Transverse colon (tissue), 4 donors: ENCODE data around the gene PARP6. TPM values are rescaled to one million over a fixed set of nuclear protein-coding genes. Genes with fewer than 3 reads are reported as not detected.
A peak's percentile ranks its signal among the peaks of the same experiment; 100 is the strongest.

Source experiments
- DNase-seq: peaks from one replicate; pipeline ENCODE4 v3.0.0-alpha.2; 2019
- H3K27ac ChIP-seq, 4 donors: fragments of 200-600 bp; sonication (generic); 2 replicates each; pipeline ENCODE4 v1.5.1; 2016 to 2018; ENCODE audit warnings: inconsistent platforms in 4 of 4
- H3K27me3 ChIP-seq: fragments of 200-600 bp; sonication (generic); 2 replicates; pipeline ENCODE4 v1.5.1; 2017; ENCODE audit warnings: inconsistent platforms
- H3K36me3 ChIP-seq, 4 donors: fragments of 200-600 bp; sonication (generic); 2 replicates each; pipeline ENCODE4 v1.5.1; 2017 to 2019; ENCODE audit warnings: inconsistent platforms in 4 of 4
- H3K4me1 ChIP-seq, 4 donors: fragments of 200-600 bp; sonication (generic); 2 replicates each; pipeline ENCODE4 v1.5.1; 2017 to 2020; ENCODE audit warnings: inconsistent platforms in 4 of 4
- H3K4me3 ChIP-seq, 4 donors: fragments of 200-600 bp; sonication (generic); 1 replicate in 1 of 4; 2 replicates in 3 of 4; pipeline versions ENCODE4 v1.5.1 to v1.6.1; 2017 to 2019; ENCODE audit warnings: inconsistent platforms in 4 of 4
- H3K9me3 ChIP-seq, 2 donors: fragments of 200-600 bp; sonication (generic); 2 replicates each; pipeline ENCODE4 v1.5.1; 2017 to 2019; ENCODE audit warnings: inconsistent platforms in 2 of 2
- CTCF ChIP-seq, 5 experiments: fragments of 200-600 bp in 3 of 5; fragments of 450-650 bp in 2 of 5; sonication (generic) in 3 of 5; IDR thresholded peaks; 1 replicate in 2 of 5; 2 replicates in 3 of 5; pipeline ENCODE4 v1.5.1; 2016 to 2017; ENCODE audit warnings: antibody characterized with exemption in 5 of 5, inconsistent platforms in 3 of 5, mild to moderate bottlenecking in 2 of 5, moderate library complexity in 1 of 5
- EP300 ChIP-seq: sonication (generic); formaldehyde crosslinking; IDR thresholded peaks from one replicate; pipeline ENCODE4 v1.6.1; 2017; ENCODE audit warnings: antibody characterized with exemption, low read depth
- POLR2A ChIP-seq: fragments of 450-650 bp; IDR thresholded peaks from one replicate; pipeline ENCODE4 v1.6.1; 2016; ENCODE audit warnings: antibody characterized with exemption, mild to moderate bottlenecking, moderate library complexity
- POLR2AphosphoS5 ChIP-seq, 3 donors: sonication (generic); formaldehyde crosslinking; IDR thresholded peaks; one replicate each; pipeline ENCODE4 v1.6.1; 2016; ENCODE audit warnings: antibody characterized with exemption in 3 of 3
- WGBS, 2 donors: methylation state at CpG; one replicate each; pipeline ENCODE4 v1.1.5; 2018; ENCODE audit warnings: low coverage in 1 of 2; 5-methylcytosine and 5-hydroxymethylcytosine counted together
- in situ Hi-C, 4 donors: fragments of 200-750 bp; cut with MboI; loops; one replicate each; pipeline versions ENCODE4 v1.15.0 to v1.15.1; 2017; ENCODE audit warnings: low sequenced_read_pairs in 3 of 4, low pct_ligation_motif_present in 1 of 4, low pct_unique_long_range_greater_than_20kb in 1 of 4
- intact Hi-C: fragments of 100-400 bp; cut with DNase I; formaldehyde crosslinking; loops from one replicate; pipeline ENCODE4 v1.15.1; 2023; ENCODE audit warnings: low total_unique reads
- total RNA-seq, 4 donors: library from RNA; depleted of rRNA; stranded (reverse); fragments of >200 nt; gene quantifications; one replicate each; pipeline ENCODE4 v1.1.0, GENCODE V29; 2016

The PARP6 gene
- total RNA-seq, 4 donors from 2014 or later = 44.1 to 152 (median 57.9) TPM

- peak; percentile 57 for DNase-seq
- H3K27me3 ChIP-seq = no peaks in the 10 kb centered on the region
- in situ Hi-C loops = no loop called here
These were observed 40.5 kb upstream of the PARP6 start for GRCh38 chr15:72312605-72313447.

GRCh38 chr15:72307026-72307425 lies 34.7 kb upstream of the PARP6 start:
- H3K27me3 ChIP-seq = no peaks in the 10 kb centered on the region
- TF ChIP-seq EP300 (no peak), POLR2A (no peak), CTCF (IDR thresholded peaks at IDR 0.05) (no peak), POLR2AphosphoS5 (IDR thresholded peaks at IDR 0.05) (no peak)
- H3K9me3 ChIP-seq = no peaks in the 10 kb centered on the region
- DNase-seq = no peak
- WGBS, 2 donors = 59 to 92% methylated on average over 2 to 5 of the region's 5 CpGs
- in situ Hi-C loops = loop anchor here in 1 of 4 donors (10.0 kb wide), 1 partner anchor 368 kb away; no protein-coding TSS in a partner anchor
- no peak overlapping the region for H3K27ac ChIP-seq
- intact Hi-C loops = no loop called here
- no peak overlapping the region for H3K4me3 ChIP-seq
- no peaks in the 10 kb centered on the region for H3K4me1 ChIP-seq
- H3K36me3 ChIP-seq = no peaks in the 10 kb centered on the region

More at GRCh38 chr15:72312605-72313447, 40.5 kb upstream of the PARP6 start:
- H3K27ac ChIP-seq = no peak overlapping the region
- no peaks in the 10 kb centered on the region for H3K36me3 ChIP-seq
- no peaks in the 10 kb centered on the region for H3K4me1 ChIP-seq
- H3K9me3 ChIP-seq = no peaks in the 10 kb centered on the region
- H3K4me3 ChIP-seq = no peak overlapping the region
- WGBS, 2 donors = 52 to 56% methylated on average over 2 of the region's 2 CpGs
- TF ChIP-seq POLR2A (no peak), CTCF (IDR thresholded peaks at IDR 0.05) (peak; percentile 57 to 79 (median 71)), EP300 (no peak), POLR2AphosphoS5 (IDR thresholded peaks at IDR 0.05) (no peak)
- intact Hi-C loops = no loop called here

- intact Hi-C loops = no loop called here
- TF ChIP-seq POLR2A = no peak
- no peak for TF ChIP-seq POLR2AphosphoS5 (IDR thresholded peaks at IDR 0.05)
- no peak for TF ChIP-seq CTCF (IDR thresholded peaks at IDR 0.05)
- TF ChIP-seq EP300 = no peak
- WGBS, 2 donors = 66 to 74% methylated on average over 6 to 10 of the region's 10 CpGs
These were observed 33.9 kb upstream of the PARP6 start for GRCh38 chr15:72306211-72306785.

GRCh38 chr15:72304596-72304995 lies 32.2 kb upstream of the PARP6 start:
- in situ Hi-C loops (loop anchor here in 1 of 4 donors (10.0 kb wide), 1 partner anchor 370 kb away; no protein-coding TSS in a partner anchor), intact Hi-C loops (no loop called here)
- WGBS, 2 donors = 96% methylated on average over 7 of the region's 7 CpGs; no CpG with 5 or more reads in 1 of the 2 donors
- TF ChIP-seq POLR2AphosphoS5 (IDR thresholded peaks at IDR 0.05) = no peak
- TF ChIP-seq EP300 = no peak
- no peak for TF ChIP-seq POLR2A
- TF ChIP-seq CTCF (IDR thresholded peaks at IDR 0.05) = no peak
- no peaks in the 10 kb centered on the region for H3K36me3 ChIP-seq
- H3K4me1 ChIP-seq = no peaks in the 10 kb centered on the region
- no peak overlapping the region for H3K27ac ChIP-seq
- H3K9me3 ChIP-seq = no peaks in the 10 kb centered on the region
- H3K27me3 ChIP-seq = no peaks in the 10 kb centered on the region
- DNase-seq = no peak
- no peak overlapping the region for H3K4me3 ChIP-seq

More at GRCh38 chr15:72306211-72306785, 33.9 kb upstream of the PARP6 start:
- H3K27me3 ChIP-seq = no peaks in the 10 kb centered on the region
- H3K27ac ChIP-seq = no peak overlapping the region
- no peaks in the 10 kb centered on the region for H3K9me3 ChIP-seq
- H3K4me3 ChIP-seq = no peak overlapping the region
- in situ Hi-C loops = loop anchor here in 1 of 4 donors (10.0 kb wide), 1 partner anchor 369 kb away; no protein-coding TSS in a partner anchor
- H3K4me1 ChIP-seq = no peaks in the 10 kb centered on the region
- no peak for DNase-seq
- H3K36me3 ChIP-seq = no peaks in the 10 kb centered on the region
